MM.1S (cell line): ENCODE data around the gene DEUP1.
A peak's percentile ranks its signal among the peaks of the same experiment; 100 is the strongest.

Experiments
- DNase-seq: peaks from one replicate; pipeline ENCODE4 v3.0.0-alpha.2; 2015
- H2AFZ ChIP-seq: fragments of 300-600 bp; sonication (generic); 2 replicates; pipeline ENCODE4 v1.6.0; 2016; ENCODE audit warnings: antibody characterized with exemption, low read length
- H3F3A ChIP-seq: fragments of 300-600 bp; sonication (generic); 2 replicates; pipeline ENCODE4 v1.6.1; 2016; ENCODE audit warnings: mild to moderate bottlenecking, antibody characterized with exemption, low read length, moderate library complexity, mixed read lengths; ENCODE audit not compliant: insufficient read depth
- H3K27ac ChIP-seq: fragments of 300-600 bp; sonication (generic); 2 replicates; pipeline ENCODE4 v1.5.1; 2016; ENCODE audit warnings: mild to moderate bottlenecking, low read length
- H3K27me3 ChIP-seq: fragments of 300-600 bp; sonication (generic); replicated peaks from 2 replicates; pipeline ENCODE4 v1.6.0; 2016; ENCODE audit warnings: low read length; ENCODE audit not compliant: insufficient read depth
- H3K36me3 ChIP-seq: fragments of 300-600 bp; sonication (generic); replicated peaks from 2 replicates; pipeline ENCODE4 v1.6.1; 2016; ENCODE audit warnings: mild to moderate bottlenecking, low read length, mixed read lengths; ENCODE audit not compliant: insufficient read depth
- H3K4me1 ChIP-seq: fragments of 300-600 bp; sonication (generic); 2 replicates; pipeline ENCODE4 v1.6.1; 2016; ENCODE audit warnings: low read length, mixed read lengths
- H3K4me2 ChIP-seq: fragments of 300-600 bp; sonication (generic); 2 replicates; pipeline ENCODE4 v1.6.0; 2016; ENCODE audit warnings: low read depth, low read length
- H3K4me3 ChIP-seq: fragments of 300-600 bp; sonication (generic); 2 replicates; pipeline ENCODE4 v1.5.1; 2016; ENCODE audit warnings: low read length, mixed read lengths
- H3K79me2 ChIP-seq: fragments of 300-600 bp; sonication (generic); 2 replicates; pipeline ENCODE4 v1.6.1; 2016; ENCODE audit warnings: mixed run types, low read length, mixed read lengths
- H3K9ac ChIP-seq: fragments of 300-600 bp; sonication (generic); 2 replicates; pipeline ENCODE4 v1.6.1; 2016; ENCODE audit warnings: low read length, mixed read lengths
- H3K9me2 ChIP-seq: fragments of 300-600 bp; sonication (generic); replicated peaks from 2 replicates; pipeline ENCODE4 v1.6.1; 2016; ENCODE audit warnings: mild to moderate bottlenecking, low read length, mixed read lengths; ENCODE audit not compliant: insufficient read depth
- H3K9me3 ChIP-seq: fragments of 300-600 bp; sonication (generic); replicated peaks from 2 replicates; pipeline ENCODE4 v1.6.1; 2016; ENCODE audit warnings: mild to moderate bottlenecking, low read length, mixed read lengths; ENCODE audit not compliant: insufficient read depth
- H4K20me1 ChIP-seq: fragments of 300-600 bp; sonication (generic); 2 replicates; pipeline ENCODE4 v1.6.1; 2016; ENCODE audit warnings: mild to moderate bottlenecking, low read length, moderate library complexity, mixed read lengths; ENCODE audit not compliant: insufficient read depth
- CTCF ChIP-seq: fragments of 300-600 bp; sonication (generic); IDR thresholded peaks from 2 replicates; pipeline ENCODE4 v1.5.1; 2016; ENCODE audit warnings: antibody characterized with exemption, low read length, mixed read lengths
- EZH2 ChIP-seq: fragments of 300-600 bp; sonication (generic); optimal IDR thresholded peaks from 2 replicates; pipeline ENCODE3; 2017; ENCODE audit warnings: low read depth, mild to moderate bottlenecking, antibody characterized with exemption, low read length, mixed read lengths
- EZH2phosphoT487 ChIP-seq: fragments of 300-600 bp; sonication (generic); IDR thresholded peaks from 2 replicates; pipeline ENCODE4 v1.6.1; 2018; ENCODE audit warnings: antibody characterized with exemption, low read length

DEUP1 gene

GRCh38 chr11:93350835-93351234 lies 20.3 kb downstream of the DEUP1 start:
- Histone ChIP-seq H3K79me2 (no peaks in the 10 kb centered on the region), H3K9me3 (no peaks in the 10 kb centered on the region), H3K36me3 (no peaks in the 10 kb centered on the region), H3K27me3 (no peaks in the 10 kb centered on the region), H3F3A (no peaks in the 10 kb centered on the region), H3K27ac (no peak overlapping the region), H4K20me1 (no peaks in the 10 kb centered on the region), H3K4me3 (no peak overlapping the region), H3K9me2 (no peaks in the 10 kb centered on the region), H3K4me1 (no peaks in the 10 kb centered on the region), H3K4me2 (no peak overlapping the region), H2AFZ (no peak overlapping the region), H3K9ac (no peak overlapping the region)
- no peak for DNase-seq
- TF ChIP-seq CTCF (no peak), EZH2 (no peak), EZH2phosphoT487 (no peak)

DNA sequence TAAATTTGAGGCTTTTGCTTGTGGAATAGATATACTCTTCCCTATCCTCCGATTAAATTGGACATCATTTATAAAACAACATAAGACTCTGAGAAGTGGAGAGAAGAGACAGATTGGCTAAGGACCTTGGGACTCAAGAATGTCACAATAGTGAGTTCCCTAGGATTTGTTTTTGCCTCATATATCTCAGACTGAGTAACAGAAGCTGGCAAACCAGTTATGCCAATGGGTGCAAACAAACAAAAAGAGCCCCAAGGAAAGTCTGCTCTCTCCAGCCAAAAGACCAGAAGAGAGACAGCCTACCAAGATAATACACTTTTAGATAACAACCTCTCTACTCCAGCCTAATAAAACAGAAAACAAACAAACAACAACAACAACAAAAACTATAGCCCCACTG lies 28.9 kb downstream of the DEUP1 start:
- no peak for DNase-seq
- TF ChIP-seq EZH2phosphoT487 = no peak
- TF ChIP-seq EZH2 = no peak
- no peak for TF ChIP-seq CTCF
- H3K27ac ChIP-seq = no peak overlapping the region

DNA sequence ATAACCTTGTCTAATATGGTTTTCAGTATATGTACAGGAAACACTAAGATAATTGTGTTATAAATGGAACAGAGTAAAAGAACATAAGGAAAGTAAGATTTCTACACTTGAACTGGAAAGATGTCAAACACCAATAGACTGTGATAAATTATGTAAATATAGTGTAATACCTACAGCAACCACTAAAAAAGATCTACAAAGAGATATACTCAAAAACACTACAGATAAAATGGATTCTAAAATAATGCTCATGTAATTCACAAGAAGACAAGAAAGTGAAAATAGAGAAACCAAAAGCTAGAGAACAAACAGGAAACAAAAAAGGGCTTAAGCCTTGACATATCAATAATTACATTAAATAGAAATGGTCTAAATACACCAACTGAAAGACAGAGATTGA lies 30.9 kb downstream of the DEUP1 start:
- Histone ChIP-seq H3K79me2 (no peaks in the 10 kb centered on the region), H3K4me3 (no peak overlapping the region), H3K4me2 (no peak overlapping the region), H3K27ac (no peak overlapping the region), H4K20me1 (no peaks in the 10 kb centered on the region), H3K36me3 (no peaks in the 10 kb centered on the region), H3K27me3 (no peaks in the 10 kb centered on the region), H2AFZ (no peak overlapping the region), H3K9ac (no peak overlapping the region), H3F3A (no peaks in the 10 kb centered on the region), H3K9me2 (no peaks in the 10 kb centered on the region), H3K4me1 (no peaks in the 10 kb centered on the region), H3K9me3 (no peaks in the 10 kb centered on the region)
- TF ChIP-seq EZH2 = no peak
- TF ChIP-seq EZH2phosphoT487 = no peak
- TF ChIP-seq CTCF = peak; percentile 7; the same call in 1 of the 2 replicates
- no peak for DNase-seq

More for the DNA sequence above, 28.9 kb downstream of the DEUP1 start:
- Histone ChIP-seq H3K4me2 (no peak overlapping the region), H3K79me2 (no peaks in the 10 kb centered on the region), H3K4me1 (no peaks in the 10 kb centered on the region), H3K4me3 (no peak overlapping the region), H3K36me3 (no peaks in the 10 kb centered on the region), H3F3A (no peaks in the 10 kb centered on the region), H2AFZ (no peak overlapping the region), H4K20me1 (no peaks in the 10 kb centered on the region), H3K27me3 (no peaks in the 10 kb centered on the region), H3K9me3 (no peaks in the 10 kb centered on the region), H3K9me2 (no peaks in the 10 kb centered on the region), H3K9ac (no peak overlapping the region)
